HG03378 (cell line): ENCODE results near the gene POU3F1.

Source experiments
- ATAC-seq: cut with Tn5 transposase; IDR thresholded peaks from one replicate; pipeline ENCODE4 v1.9.1; 2021; ENCODE audit warnings: mild to moderate bottlenecking, moderate library complexity; ENCODE audit not compliant: unreplicated experiment

Gene POU3F1

DNA sequence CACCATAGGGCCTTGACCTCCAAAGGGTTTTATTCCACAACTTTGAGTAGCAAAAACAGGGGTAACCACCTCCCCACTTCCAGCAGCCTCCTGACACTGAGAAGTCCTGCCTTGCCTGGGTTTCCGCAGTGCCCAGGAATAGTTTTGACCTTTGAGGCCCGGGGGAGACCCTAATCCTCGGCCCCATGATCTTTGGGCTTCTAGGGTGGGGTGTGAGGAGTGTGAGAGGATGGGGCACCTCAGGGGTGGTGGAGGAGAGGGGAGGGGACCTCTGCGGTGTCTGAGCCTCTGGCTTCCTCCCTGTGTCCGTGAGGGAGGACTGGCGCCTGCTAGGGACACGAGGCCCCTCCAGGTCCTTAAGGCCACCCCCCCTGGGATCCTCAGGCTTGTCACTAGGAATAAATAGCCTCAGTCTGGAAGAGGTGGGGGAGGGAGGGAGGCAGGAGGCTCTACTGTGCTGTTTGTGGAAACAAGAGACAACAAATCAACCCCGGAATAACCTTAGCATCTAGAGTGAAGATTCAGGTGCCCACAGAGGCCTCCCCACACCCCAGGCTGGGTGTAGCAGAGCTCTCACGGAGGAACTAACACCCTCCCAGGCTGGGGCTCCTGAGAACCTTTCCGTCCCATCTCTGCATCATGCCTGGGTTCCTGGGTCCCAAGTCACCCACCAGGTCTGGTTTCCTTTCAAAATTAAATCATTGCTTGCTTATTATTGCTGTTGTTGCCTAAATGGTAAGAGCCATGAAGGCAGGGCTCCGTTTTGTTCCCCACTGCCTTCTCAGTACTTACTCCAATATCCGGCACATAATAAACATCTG is 40.4 kb downstream of the POU3F1 start:
- ATAC-seq = no peak

GRCh38 chr1:38005195-38006007 is 41.2 kb downstream of the POU3F1 start, which contains the start of gene FHL3:
TSS of gene FHL3 (minus strand) at chr1:38005514. CDS start at chr1:37999412, 6,102 bp downstream.
- no peak for ATAC-seq

- no peak for ATAC-seq
These were observed 42.1 kb downstream of the POU3F1 start for GRCh38 chr1:38004284-38005108.

DNA sequence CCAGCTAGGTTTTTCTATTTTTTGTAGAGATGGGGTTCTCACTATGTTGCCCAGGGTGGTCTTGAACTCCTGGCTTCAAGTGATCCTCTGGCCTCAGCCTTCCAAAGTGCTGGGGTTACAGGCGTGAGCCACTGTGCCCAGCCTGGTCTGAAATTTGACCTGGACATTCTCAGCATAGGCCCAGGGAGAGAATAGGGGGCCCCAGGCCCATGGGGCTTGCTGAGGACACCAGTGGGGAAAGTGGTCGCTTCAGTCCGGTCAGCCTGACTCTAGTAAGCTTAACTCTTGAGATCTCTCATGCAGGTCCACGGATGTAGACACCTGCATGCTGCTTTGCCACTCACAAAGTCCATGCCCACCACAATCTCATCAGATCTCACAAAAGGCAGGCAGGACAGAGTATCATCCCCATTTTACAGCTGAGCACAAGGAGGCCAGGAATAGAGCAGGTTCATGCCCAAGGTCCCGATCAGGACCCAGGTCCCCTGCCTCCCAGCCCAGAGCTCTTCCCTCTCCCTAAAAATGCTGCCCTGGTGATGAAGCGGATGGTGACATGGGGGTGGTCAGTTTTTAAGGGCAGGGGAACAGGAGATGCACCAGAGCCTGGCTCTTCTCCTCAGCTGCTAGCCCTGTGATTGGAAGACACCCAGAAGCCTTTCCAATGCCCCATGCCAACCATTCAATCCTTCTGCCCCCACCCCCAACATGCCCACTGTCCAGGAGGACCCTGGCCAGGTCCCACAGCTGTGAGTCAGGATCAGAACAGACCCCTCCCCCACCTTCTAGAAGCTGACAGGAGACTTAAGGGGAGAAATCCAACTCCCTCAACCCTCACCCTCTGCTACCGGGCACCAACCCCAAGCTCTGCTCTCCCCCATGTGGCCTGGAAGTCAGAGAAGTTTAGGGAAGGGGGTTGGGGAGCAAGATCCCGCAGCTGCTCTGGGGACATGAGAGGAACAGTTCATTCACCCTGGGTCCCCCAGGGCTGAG is 43.0 kb downstream of the POU3F1 start:
- no peak for ATAC-seq

DNA sequence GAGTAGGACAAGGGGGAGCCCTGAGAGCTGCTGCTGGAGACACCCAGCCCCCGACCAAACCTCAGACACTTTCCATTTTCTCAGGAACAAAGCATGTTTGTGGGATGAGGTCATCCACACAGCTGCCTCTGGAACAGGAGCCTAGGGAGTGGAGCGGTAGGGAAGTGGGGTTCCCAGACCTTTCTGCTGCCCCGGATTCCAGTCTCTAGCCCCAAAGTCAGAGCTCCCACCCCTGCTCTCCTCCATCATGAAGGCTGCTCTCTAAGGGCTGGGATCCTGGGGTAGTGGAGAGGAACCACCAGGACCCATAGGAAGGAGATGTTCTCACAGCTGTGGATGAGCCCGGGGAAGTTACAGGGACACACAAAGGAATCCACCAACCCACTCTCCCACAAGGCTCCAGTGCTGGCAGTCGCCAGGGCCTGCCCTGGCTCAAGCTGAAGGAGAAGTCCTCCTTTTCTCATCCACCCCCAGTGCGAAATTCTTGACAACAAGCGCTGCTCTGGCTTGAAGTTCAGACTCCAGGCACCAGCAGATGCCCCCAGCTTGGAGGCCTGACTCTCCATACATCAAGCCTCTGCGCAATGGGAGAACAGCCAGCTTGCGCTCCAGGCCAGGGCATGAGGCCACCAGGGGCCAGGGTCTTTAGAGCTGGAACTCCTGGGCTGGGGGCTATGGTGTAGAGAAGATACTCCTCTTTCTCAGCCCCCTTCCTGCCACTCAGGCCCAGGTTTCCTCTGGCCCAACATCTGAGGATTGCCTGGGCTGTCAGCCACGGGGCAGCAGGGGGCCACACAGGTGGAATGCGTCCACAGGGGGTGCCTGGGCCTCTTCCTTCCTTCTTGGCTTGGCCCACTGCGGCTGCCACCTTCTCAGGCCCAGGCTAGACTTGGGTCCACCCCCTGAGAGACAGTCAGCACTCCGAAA is 45.8 kb downstream of the POU3F1 start:
- no peak for ATAC-seq

DNA sequence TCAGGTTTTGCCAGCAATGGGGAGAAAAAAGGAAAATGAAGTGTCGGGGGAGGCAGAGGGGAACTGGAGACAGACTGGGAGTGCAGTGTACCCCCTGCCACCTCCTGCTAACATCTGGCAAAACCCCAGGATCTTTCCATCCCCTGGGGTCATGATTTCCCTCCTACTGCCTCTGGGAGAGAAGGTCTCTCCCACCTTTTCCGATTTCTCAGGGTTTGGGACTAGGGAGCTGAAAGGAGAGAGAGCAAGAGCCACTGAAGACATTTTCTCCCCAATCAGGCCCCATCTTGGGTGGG is 46.4 kb downstream of the POU3F1 start:
- ATAC-seq = no peak

DNA sequence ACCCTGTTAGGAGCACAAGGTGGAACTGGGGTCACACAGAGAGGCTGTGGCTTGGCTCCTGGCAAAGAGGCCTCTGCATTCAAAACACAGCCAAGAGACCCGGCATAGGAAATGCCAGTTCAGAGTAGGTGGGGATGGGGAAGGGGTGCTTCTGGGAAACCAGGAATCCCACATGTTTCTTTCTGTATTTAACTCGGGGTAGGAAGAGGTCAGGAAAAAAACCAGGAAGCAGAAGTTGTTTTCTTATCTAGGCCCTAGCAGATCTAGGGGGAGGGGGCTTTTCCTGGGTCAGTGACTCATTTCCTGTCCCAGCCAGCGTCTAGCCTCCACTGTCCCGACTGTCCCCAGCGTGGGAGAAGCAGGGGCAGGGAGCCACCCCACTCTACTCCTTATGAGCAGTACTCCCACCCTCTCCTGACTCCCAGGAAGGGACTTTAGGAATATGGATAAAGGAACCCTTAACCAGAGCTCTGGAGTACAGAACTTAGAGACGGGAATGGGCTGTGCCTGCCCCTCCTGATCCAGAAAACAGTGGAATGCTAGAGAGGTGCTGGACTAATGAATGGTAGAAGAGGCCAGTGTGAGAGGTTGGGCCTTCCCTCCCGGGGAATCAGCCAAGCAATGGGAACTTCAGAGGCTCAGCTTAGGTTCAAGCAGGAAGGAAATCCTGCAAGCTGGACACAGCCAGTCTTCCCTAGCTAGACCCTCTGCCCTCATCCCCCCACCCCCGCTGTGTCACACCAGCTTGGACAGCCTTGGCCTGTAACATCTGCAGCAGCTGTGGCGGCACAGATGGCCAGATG is 47.0 kb downstream of the POU3F1 start:
- ATAC-seq = no peak

- ATAC-seq = no peak
These were observed 47.6 kb downstream of the POU3F1 start for GRCh38 chr1:37998913-37999429.

DNA sequence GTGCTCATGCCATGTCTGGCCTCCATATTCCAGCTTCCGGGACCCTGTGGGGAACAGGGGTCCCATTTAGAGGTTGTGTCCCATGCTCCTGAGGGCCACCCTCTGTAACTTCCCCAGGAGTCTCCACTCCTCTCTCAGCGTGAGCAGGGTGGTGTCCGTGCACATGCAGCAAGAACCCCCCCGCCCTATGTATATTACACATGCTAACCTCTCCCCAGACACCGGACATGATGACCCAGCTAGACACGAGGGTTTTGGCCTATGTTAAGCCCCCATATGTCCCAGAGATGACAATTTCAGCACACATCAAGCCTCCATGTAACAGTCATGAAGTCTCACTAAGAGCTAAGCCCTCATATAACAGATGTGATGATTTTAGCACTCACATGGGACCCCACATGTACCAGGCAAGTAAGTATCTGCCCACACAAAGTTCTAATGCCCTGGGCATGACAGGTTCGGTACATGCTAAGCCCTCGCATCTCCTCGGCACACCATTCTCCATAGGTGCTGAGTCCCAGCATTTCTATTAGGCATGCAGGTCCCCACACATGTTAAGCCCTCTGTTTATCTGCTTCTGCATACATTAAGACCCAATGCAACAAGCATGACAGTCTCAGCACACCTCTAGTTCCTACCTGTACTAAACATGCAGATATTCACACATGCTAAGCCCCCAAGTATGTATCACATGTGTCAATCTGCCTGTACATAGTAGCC is 48.3 kb downstream of the POU3F1 start:
- ATAC-seq = no peak

DNA sequence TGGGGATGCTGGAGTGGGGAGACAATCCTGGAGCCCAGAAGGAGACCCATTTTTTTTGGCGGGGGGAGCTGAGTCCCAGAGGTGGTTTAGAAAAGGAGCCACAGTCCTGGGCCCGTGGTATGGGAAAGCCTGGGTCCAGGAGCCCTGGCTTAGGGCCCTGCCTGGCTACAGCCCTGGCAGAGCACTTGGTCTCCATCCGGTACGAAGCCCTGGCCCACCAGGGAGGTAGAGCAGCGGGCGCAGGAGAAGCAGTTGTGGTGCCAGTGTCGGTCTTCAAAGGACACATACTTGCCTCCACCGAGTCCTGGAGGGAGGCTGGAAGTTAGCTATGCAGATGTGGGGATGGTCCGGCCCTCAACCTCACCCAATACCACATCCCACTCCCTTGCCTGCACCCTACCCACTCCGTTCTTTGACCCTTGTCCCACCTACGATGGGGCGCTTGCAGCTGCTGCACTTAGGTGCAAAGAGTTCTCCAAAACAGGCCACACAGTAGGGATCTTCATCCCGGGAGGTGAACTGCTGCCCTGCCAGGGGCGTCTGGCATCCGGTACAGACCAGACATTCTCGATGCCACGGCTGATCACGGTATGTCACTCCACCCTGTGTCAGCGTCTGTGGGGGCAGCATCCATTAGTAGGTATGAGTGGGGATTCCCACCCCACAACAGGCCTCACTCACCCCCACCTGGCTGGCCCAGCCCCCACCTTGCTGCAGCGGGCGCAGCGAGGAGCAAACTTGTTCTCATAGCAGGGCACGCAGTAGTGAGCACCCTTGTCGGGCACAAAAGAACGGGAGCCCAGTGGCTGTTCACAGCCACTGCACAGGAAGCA is 49.1 kb downstream of the POU3F1 start:
- no peak for ATAC-seq

- no peak for ATAC-seq
These were observed 50.7 kb downstream of the POU3F1 start for GRCh38 chr1:37995751-37996345.

GRCh38 chr1:37994886-37995566 is 51.6 kb downstream of the POU3F1 start:
- no peak for ATAC-seq
